T follicular helper cell (primary cell): ENCODE measurements around the gene EPN2.
"Not testable (repeated sequence)": the region's sequence is repeated elsewhere in the genome, so short reads cannot be mapped to it uniquely, and the experiment has no call there.

Experiments
- DNase-seq: peaks from one replicate; pipeline ENCODE4 v3.0.0-alpha.2; 2020; ENCODE audit warnings: low read depth
- total RNA-seq, 2 experiments: gene quantifications; one replicate each; lab custom pipeline; 2026; lab: John Stamatoyannopoulos, UW

The EPN2 gene
- 9.8 to 12.1 reads per million in 2 experiments for total RNA-seq

DNA sequence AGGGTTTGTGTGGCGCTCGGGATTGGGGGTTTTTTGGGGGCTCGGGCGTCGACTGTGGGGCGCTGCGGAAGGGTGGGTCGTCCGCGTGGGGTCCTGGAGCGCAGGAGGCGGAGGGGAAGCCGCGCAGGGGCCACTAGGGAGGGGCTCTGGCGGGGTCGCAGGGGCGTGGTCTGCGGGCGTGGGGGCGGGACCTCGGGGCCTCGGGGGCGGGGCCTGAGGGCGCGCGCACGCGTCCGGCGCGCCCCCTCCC, at the start of gene EPN2:
Gene EPN2 (plus strand): TSS at position 228 of the 250 bp plus-strand sequence. CDS start 45,754 bp downstream, outside the sequence.
- DNase-seq, result peak; percentile 52

DNA sequence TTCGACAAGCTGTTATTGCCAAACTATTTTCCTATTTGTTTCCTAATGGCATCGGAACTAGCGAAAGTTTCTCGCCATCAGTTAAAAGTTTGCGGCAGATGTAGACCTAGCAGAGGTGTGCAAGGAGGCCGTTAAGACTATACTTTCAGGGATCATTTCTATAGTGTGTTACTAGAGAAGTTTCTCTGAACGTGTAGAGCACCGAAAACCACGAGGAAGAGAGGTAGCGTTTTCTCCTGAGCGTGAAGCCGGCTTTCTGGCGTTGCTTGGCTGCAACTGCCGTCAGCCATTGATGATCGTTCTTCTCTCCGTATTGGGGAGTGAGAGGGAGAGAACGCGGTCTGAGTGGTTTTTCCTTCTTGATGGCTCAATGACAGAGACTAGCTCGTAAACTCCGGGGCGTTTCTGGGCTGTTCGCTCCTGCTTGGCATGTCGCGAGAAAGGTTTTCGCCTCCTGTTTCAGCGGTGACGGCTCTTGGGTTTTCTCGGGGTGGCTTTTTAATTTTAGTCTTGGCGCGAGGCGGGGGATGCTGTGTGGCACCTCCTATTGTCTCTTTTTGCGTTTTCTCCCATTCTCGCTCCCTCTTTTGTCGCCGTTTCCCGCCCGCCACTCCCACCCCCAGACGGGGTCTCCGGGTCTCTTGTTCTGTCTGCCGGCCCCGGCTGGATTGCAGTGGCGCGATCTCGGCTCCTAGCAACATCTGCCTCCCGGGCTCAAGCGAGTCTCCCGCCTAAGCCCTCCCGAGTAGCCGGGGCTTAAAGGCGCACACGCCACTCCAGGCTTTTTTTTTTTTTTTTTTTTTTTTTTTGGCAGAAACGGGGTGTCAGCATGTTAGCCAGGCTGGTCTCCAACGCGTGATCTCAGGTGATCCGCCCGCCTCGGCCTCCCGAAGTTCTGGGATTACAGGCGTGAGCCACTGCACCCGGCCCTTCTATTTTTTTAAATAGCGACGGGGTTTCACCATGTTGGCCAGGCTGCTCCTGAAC, 49.0 kb upstream of the EPN2 start:
- not testable (repeated sequence) for DNase-seq

DNA sequence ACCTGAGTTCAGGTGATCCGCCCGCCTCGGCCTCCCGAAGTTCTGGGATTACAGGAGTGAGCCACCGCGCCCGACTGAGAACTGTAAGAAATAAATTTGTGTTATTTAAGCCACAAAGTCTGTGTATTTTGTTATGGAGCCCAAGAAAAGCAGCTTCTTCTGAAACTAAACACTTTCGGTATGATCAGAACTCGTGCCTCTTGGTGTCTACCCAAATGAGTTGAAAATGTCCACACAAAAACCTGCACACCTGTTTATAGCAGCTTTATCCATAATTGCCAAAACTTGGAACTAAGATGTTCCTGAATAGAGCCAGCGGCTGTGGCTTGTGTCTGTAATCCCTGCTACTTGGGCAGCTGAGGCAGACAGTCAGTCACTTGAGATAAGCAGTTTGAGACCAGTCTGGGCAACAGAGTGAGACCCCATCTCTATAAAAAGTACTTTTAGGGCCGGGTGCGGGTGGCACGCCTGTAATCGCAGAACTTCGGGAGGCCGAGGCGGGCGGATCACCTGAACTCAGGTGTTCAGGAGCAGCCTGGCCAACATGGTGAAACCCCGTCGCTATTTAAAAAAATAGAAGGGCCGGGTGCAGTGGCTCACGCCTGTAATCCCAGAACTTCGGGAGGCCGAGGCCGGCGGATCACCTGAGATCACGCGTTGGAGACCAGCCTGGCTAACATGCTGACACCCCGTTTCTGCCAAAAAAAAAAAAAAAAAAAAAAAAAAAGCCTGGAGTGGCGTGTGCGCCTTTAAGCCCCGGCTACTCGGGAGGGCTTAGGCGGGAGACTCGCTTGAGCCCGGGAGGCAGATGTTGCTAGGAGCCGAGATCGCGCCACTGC, 48.1 kb upstream of the EPN2 start:
- not testable (repeated sequence) for DNase-seq

DNA sequence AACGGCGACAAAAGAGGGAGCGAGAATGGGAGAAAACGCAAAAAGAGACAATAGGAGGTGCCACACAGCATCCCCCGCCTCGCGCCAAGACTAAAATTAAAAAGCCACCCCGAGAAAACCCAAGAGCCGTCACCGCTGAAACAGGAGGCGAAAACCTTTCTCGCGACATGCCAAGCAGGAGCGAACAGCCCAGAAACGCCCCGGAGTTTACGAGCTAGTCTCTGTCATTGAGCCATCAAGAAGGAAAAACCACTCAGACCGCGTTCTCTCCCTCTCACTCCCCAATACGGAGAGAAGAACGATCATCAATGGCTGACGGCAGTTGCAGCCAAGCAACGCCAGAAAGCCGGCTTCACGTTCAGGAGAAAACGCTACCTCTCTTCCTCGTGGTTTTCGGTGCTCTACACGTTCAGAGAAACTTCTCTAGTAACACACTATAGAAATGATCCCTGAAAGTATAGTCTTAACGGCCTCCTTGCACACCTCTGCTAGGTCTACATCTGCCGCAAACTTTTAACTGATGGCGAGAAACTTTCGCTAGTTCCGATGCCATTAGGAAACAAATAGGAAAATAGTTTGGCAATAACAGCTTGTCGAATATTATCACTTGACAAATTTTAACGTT, 47.3 kb upstream of the EPN2 start:
- DNase-seq, result not testable (repeated sequence)

DNA sequence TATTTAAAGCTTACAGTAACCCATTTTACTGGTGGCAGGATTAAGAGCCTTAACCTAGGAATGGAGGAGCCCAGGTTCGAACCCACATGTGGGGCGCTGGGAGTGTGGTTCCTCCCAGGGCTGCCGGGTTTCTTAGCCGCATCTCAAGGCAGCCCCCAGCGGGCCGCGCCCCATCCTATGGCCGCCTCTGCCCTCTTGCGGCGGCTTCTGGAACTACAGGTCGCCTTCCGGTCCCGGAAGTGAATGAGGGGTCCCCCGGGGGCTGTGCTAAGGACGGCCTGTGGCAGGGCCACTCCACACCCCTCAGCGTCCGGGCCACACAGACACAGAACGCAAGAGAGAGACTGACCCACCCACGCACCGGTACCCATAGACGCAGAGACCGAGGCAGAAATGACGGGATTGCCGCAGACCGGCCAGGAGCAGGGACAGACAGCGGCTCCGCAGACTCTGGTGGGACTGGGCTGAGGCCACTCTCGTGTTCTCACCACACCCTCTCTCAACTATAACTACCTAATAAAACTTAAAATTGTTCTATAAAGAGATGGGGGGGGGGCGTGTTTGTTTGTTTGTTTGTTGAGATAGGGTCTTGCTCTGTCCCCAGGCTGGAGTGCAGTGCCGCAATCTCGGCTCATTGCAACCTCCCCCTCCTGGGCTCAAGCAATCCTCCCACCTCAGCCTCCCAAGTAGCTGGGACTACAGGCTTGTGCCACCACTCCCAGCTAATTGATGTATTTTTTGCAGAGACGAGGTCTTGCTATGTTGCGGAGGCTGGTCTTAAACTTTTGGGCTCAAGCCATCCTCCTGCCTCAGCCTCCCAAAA, 40.6 kb upstream of the EPN2 start:
- not testable (repeated sequence) for DNase-seq

DNA sequence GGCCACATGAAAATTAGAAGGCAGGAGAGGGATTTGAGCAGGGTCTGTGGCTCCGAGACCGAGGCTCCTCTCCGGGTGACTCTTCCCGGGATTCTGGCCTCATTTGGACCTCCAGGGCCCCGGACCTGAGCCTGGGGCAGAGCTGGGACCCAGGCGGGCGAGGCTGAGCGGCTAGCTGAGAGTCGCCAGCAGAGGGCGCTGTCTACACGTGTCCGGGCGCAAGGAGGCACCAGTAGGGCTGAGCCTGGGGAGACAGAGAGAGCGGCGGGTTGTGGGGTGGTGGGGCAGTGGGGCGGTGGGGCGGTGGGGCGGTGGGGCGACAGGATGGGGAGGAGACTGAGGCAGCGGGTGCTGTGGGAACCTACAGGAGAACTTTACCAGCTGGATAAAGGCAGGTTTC, 34.7 kb upstream of the EPN2 start:
- DNase-seq, result not testable (repeated sequence)

DNA sequence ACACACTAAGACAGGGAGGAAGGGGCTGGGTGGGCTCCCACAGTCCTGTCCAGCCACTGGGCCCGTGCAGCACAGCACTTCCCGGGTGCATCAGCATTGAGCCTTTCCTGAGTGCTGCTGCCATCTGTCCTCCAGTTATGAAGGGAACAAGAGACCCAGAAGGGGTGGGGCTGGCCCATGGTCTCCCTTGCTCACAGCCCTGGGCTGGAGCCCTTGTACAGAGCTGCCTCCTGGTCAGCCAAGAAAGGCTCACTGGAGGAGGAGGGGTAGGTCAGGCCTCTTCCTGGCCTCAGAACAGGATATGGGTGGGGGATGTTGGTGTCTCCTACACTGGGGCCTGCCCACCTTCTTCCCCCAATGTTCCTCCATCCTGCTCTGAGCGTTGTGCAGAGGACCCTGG, 33.7 kb upstream of the EPN2 start:
- not testable (repeated sequence) for DNase-seq

DNA sequence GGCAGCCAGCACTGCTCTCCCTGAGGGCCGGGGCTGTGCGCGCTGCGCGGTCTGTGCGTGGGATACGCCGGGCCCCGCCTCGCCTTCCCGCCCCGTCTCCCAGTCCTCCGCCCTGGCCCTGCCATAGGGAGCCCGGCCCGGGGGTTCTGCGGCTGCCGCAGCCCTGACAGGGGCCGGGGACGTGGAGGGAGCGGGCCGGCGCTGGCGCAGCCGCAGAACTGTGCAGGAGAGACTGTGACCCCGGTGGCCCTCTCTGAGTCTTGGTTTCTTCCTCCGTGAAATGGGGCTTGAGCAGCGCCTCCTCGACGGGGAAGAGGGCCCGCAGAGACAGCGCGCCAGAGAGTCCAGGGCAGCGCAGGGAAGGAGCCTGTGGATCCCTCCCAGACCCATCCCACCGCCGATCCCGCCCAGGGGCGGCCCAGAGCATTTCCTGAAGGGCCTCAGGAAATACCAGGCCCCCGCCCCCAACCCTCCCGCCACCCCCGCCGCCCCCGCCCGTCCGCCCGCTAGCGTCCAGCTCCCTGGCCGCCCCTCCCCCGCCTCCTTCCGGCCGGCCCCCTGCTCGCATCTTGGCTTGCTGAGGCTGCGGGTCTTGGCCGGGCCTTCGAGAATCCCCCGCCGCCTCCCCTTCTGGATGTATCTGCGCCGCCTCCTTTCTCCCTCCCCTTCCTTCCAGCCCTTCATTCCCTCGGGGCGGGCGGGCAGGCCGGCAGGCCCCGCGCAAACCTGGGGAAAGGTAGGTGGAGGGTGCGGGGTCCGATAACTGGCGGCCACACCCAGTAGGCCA, 21.9 kb upstream of the EPN2 start:
- not testable (repeated sequence) for DNase-seq

DNA sequence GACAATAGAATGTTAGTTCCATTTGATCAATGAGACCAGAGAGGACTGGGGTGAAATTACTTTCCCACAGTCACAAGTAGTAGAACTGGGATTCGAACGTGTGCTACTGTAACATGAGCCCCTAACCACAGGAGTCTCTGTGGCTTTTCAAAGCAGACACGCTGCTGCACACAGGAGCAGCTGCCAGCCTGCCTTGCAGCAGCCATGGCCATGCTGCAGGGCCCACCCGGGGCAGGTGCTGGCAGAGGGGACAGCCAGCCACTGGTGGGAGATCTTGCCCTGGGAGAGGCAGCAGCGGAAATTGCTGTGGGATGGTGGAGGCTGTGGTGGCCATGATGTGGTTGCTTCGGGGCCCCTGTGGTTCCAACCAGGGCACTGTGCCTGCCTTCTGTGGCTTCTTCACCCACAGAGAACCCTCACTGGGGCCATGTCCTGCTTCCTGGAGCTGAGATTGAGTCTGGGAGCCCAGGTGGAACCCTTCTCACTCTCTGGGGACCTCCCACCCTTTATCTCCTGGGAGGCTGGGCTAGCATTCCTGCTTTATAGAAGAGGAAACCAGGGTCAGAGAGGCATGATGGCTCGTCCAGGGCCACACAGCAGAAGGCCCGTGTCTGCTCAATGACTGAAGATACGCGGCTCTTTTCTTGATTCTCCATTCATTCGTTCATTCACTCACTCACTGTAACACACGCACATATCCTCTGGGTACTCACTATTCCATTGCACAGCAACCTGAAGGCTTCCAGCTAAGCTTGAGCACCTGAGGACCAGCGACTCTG, 20.8 kb upstream of the EPN2 start:
- DNase-seq, result not testable (repeated sequence)

DNA sequence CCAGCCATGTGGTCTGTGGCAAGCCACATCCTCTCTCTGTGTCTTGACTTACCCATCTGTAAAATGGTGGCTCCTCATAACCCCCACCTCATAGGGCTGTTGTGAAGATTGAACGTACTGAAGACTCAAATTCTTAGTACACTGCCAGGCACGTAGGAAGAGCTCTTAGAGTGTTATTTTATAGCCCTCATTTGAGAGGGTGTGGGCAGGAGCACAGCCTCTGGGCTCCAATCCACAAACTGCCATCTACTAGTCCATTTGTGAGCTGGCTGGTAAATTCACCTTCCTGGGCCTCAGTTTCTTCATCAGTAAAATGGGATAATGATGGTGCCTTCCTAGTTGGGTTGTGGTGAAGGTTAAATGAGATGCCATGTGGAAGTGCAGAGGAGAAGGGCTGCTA, 18.3 kb upstream of the EPN2 start:
- DNase-seq, result not testable (repeated sequence)

DNA sequence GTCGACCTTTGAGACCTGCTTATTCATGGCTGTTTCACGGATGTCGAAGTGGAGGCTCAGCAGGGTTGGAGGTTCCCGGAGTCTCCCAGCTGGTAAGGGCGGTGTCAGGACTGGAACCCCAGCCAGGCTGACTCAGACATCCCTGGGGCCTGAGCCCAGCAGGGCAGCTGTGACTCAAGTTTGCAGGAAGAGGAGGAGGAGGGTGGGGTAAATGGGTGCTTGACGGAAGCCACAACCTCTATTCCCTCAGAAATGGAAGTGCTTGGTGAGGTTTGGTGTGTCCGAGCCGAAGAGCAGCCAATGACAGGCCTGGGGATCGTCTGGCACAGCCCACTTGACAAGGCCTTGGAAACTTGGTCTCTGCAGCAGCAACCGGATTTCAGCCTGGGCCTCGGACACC, 17.8 kb upstream of the EPN2 start:
- DNase-seq, result not testable (repeated sequence)

DNA sequence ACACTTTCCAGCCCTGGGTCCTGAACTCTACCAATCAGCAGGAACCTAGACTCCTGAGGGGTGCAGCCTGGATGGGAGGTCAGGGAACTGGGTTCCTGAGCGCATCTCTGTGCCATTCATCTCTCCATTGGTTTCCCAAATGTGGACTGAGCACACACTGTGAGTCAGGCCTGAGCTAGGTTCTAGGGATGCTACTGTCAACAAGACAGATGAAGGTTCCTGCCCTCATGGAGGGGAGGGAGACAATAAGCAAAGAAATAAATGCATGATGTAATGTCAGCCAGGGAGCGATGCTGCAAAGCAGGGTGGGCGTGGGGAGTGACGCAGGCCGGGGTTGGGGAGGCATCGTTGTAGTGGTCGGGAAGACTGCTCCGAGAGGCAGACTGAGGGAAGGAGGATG, 17.0 kb upstream of the EPN2 start:
- DNase-seq, result not testable (repeated sequence)

DNA sequence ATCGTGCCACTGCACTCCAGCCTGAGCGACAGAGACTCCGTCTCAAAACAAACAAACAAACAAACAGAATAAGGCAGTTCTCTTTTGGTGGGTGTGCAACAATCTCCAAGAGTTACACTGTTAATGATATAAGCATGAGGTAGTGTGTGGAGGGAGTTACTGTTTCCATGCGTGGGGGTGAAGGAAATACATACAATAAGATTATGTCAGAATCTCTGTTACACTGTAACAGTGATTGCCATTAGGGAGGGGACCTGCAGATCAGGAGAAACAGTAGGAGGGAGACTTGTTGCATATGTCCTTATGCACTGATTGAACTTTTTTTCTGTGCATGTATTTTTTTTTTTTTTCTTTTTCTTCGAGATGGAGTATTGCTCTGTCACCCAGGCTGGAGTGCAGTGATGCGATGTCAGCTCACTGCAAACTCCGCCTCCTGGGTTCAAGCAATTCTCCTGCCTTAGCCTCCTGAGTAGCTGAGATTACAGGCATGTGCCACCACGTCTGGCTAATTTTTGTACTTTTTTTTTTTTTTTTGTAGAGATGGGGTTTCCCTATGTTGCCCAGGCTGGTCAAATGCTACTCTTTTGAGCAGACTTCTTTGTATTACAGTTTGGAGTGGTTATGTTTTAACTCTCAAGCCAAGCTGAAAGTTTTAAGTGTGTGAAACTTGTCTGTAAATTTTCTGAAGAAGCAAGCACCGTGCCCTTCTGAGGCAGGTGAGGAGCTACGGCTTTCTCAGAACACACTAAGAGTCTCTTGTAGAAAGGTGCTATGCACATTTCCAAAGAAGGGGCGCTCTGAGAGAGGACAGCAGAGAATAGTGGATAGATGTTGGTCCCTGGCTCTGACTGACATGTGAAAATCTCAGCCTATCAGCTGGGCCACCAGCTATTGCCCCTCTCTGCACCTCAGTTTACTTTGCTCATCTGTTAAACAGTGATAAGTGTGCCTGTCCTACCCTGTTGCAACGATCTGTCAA, 10.3 kb upstream of the EPN2 start:
- not testable (repeated sequence) for DNase-seq

DNA sequence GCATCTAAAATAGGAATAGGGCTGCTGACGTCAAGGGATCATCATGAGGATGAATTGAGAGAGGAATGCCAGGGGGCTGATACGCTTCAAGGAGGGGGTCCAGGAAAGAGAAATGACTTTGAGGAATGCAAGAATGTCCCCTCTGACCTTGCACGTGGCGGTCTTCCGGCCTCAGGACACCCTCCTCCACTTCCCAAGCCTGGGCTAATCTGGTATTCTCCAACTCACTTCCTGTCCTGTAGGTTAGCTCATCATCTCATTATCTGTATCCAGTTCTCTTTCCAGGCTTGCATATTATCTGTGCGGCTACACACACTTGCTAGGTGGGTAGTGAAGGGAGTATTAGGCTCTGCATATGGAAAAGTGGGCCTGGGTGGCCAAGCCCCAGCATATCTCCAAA, 2.5 kb upstream of the EPN2 start:
- DNase-seq, result not testable (repeated sequence)

DNA sequence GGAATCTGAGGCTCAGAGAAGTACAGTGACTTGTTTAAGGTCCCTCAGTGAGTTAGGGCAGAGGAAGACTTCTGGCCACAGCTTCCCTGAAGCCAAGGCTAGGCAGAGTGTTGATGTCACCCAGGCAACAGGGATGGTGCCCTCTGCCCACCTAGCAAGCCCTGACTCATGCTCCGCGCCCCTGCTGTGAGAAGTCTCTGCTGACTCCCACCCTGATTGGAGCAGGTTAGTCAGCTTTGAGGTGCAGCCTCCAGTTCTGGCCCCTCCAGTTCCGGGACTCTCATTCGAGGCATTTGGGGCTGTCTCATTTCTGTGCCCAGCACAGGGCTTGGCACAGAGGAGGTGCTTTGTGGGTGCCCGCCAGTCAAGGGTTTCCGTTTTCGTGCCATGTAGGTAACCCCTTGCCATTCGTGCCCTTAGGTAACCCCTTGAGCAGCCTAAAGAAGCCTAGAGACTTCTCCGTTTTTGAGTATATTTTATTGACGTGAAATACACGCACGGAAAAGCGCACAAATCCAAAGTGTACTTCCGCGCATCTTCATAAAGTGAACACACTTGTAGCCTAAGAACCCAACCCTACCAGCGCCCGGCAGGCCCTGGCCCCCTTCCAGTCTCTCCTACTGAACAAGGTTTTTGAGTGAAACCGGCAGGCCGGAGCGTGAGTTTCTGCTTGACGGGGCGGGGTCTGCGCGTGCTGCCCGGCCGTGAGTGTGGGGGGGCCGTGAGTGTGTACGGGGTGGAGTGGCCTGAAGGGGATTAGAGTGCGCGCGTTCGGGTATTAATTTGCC, 621 bp upstream of the EPN2 start:
- not testable (repeated sequence) for DNase-seq

DNA sequence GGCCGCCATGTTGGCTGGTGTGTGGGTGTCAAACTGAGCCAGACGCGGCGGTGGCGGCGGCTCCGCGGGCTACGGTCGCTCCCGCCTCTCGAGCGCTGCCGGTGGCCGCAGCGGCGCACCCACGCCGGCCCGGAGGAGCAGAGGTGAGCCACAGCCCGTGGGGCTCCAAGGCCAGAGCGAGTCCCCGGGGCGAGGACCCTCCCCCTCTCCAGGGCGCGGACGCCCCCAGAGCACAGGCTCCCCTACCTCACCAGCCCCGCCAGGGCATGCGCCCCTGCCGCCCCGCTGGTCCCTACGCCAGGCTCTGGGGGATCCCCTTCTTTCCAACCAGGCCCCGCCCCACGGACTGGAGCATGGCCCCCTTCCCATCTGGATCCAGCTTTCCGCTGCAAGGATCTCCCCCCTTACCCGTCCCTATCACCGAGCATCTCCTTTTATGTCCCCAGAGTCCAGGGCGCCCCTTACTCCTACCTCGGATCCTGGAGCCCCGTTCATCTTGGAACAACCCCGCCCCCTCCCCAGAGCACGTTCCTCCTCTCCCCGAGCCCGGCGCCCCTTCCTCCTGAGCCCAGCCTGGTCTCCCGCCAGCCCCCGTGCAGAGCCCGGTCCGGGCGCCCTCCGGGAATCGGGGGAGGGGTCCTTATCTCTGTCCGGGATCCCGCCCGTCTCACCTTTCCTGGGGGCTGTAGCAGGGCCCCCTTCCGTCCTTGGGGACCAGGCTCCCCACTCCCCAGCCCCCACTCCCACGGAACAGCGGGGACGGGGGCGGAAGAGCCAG, 412 bp downstream of the EPN2 start:
- DNase-seq, result peak; percentile 0

DNA sequence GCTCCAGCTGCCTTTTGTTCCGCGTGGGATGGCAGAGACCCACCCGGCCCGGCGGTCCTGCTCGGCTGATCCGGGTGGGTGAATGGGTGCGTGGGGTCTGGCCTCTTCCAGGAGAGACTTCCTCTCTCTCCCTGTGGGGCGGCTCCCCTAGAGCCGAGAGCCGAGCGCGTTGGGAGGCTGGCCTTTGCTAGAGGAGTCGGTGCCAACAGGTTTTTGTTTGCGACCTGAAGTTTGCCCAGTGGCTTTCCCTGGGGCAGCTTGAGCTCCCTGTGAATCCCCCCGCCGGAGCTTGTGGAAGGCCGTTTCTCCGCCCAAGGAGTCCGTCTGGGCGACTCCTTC, 970 bp downstream of the EPN2 start:
- no peak for DNase-seq
